IMR-90 (cell line): ENCODE data around the gene BSPRY. TPM values are rescaled to one million over a fixed set of nuclear protein-coding genes. Genes with fewer than 3 reads are reported as not detected.

Source experiments
- ATAC-seq: fragments of 200-7000 bp; cut with Tn5 transposase; 2 replicates; pipeline ENCODE4 v1.9.1; 2020; ENCODE audit warnings: low read depth, mild to moderate bottlenecking, moderate library complexity
- BruUV-seq: library from RNA; stranded (reverse); fragments of 400-500 nt; replicated peaks from 2 replicates; lab custom pipeline; 2021; lab: Mats Ljungman, UMichigan
- CTCF ChIA-PET: fragments of 300-600 bp; formaldehyde crosslinking; extraction: SDS; loops from one replicate; lab custom pipeline; 2021; ENCODE audit warnings: antibody characterized with exemption; lab: Yijun Ruan, JAX
- POLR2A ChIA-PET: fragments of 300-600 bp; sonication (Branson Sonifier 250); formaldehyde crosslinking; loops from one replicate; lab custom pipeline; 2022; ENCODE audit warnings: antibody characterized with exemption; ENCODE audit not compliant: unreplicated experiment; lab: Charles Lee
- DNase-seq: peaks from one replicate; pipeline ENCODE4 v3.0.0; 2013
- H2AFZ ChIP-seq: replicated peaks from 2 replicates; pipeline ENCODE3; 2013; ENCODE audit warnings: low read length, mild to moderate bottlenecking; ENCODE audit not compliant: poor library complexity
- H2AK5ac ChIP-seq: 2 replicates; pipeline ENCODE4 v1.6.1; 2013; ENCODE audit warnings: low read depth, low read length, inconsistent platforms
- H2AK9ac ChIP-seq: replicated peaks from 2 replicates; pipeline ENCODE3; 2013; ENCODE audit warnings: mild to moderate bottlenecking, low read depth, low read length, moderate library complexity; ENCODE audit not compliant: poor library complexity
- H2BK120ac ChIP-seq: 2 replicates; pipeline ENCODE4 v1.6.1; 2013; ENCODE audit warnings: low read depth, low read length, inconsistent platforms
- H2BK15ac ChIP-seq: 3 replicates; pipeline ENCODE4 v1.6.1; 2013; ENCODE audit warnings: low read depth, low read length, inconsistent platforms
- H2BK20ac ChIP-seq: 2 replicates; pipeline ENCODE4 v1.6.1; 2013; ENCODE audit warnings: low read depth, mild to moderate bottlenecking, inconsistent platforms, low read length, moderate library complexity
- H2BK5ac ChIP-seq: 2 replicates; pipeline ENCODE4 v1.6.1; 2013; ENCODE audit warnings: mild to moderate bottlenecking, low read depth, low read length, inconsistent platforms; ENCODE audit not compliant: poor library complexity, severe bottlenecking
- H3K14ac ChIP-seq: replicated peaks from 2 replicates; pipeline ENCODE4 v1.6.1; 2013; ENCODE audit warnings: low read depth, low read length, inconsistent platforms
- H3K18ac ChIP-seq: 2 replicates; pipeline ENCODE4 v1.6.1; 2013; ENCODE audit warnings: low read depth, low read length, control low read depth
- H3K23ac ChIP-seq: 2 replicates; pipeline ENCODE4 v1.6.1; 2013; ENCODE audit warnings: low read depth, low read length, inconsistent platforms
- H3K27ac ChIP-seq: 2 replicates; pipeline ENCODE4 v1.5.1; 2013; ENCODE audit warnings: mild to moderate bottlenecking, control low read depth, low read length; ENCODE audit not compliant: insufficient read depth
- H3K27me3 ChIP-seq: 2 replicates; pipeline ENCODE4 v1.6.1; 2013; ENCODE audit warnings: low read length; ENCODE audit not compliant: control insufficient read depth, insufficient read depth
- H3K36me3 ChIP-seq: 2 replicates; pipeline ENCODE4 v1.6.1; 2013; ENCODE audit warnings: low read length, mixed read lengths; ENCODE audit not compliant: control insufficient read depth, insufficient read depth
- H3K4ac ChIP-seq: 2 replicates; pipeline ENCODE4 v1.6.1; 2013; ENCODE audit warnings: low read depth, low read length, inconsistent platforms
- H3K4me1 ChIP-seq: 2 replicates; pipeline ENCODE4 v1.6.1; 2013; ENCODE audit warnings: low read length, mixed read lengths; ENCODE audit not compliant: control insufficient read depth, insufficient read depth
- H3K4me2 ChIP-seq: 2 replicates; pipeline ENCODE4 v1.6.1; 2013; ENCODE audit warnings: low read depth, mild to moderate bottlenecking, control low read depth, low read length, moderate library complexity
- H3K4me3 ChIP-seq: 2 replicates; pipeline ENCODE4 v1.5.1; 2013; ENCODE audit warnings: low read depth, mild to moderate bottlenecking, control low read depth, low read length, moderate library complexity; ENCODE audit not compliant: insufficient read depth
- H3K56ac ChIP-seq: 2 replicates; pipeline ENCODE4 v1.6.1; 2013; ENCODE audit warnings: low read length, inconsistent platforms; ENCODE audit not compliant: insufficient read depth; ENCODE audit errors: extremely low read depth
- H3K79me1 ChIP-seq, 2 experiments: 2 replicates each; pipeline ENCODE4 v1.6.1; 2013; ENCODE audit warnings: low read length in 2 of 2, inconsistent platforms in 1 of 2, low read depth in 1 of 2
- H3K9ac ChIP-seq: 2 replicates; pipeline ENCODE4 v1.6.1; 2013; ENCODE audit warnings: low read depth, low read length, control low read depth
- H3K9me1 ChIP-seq: 2 replicates; pipeline ENCODE4 v1.6.1; 2013; ENCODE audit warnings: low read length, inconsistent platforms; ENCODE audit not compliant: insufficient read depth
- H3K9me3 ChIP-seq: 2 replicates; pipeline ENCODE4 v1.6.1; 2013; ENCODE audit warnings: low read length; ENCODE audit not compliant: control insufficient read depth, insufficient read depth
- H4K20me1 ChIP-seq: 2 replicates; pipeline ENCODE4 v1.6.1; 2013; ENCODE audit warnings: low read length, inconsistent platforms; ENCODE audit not compliant: insufficient read depth
- H4K5ac ChIP-seq: 2 replicates; pipeline ENCODE4 v1.6.1; 2013; ENCODE audit warnings: mild to moderate bottlenecking, low read depth, low read length, control low read depth
- H4K8ac ChIP-seq, 2 experiments: 2 replicates each; pipeline ENCODE4 v1.6.1; 2013; ENCODE audit warnings: low read depth in 2 of 2, low read length in 2 of 2, control low read depth in 1 of 2, inconsistent platforms in 1 of 2
- H4K91ac ChIP-seq: 2 replicates; pipeline ENCODE4 v1.6.1; 2013; ENCODE audit warnings: low read depth, low read length, inconsistent platforms; ENCODE audit not compliant: insufficient read depth
- BHLHE40 ChIP-seq: fragments of 150-350 bp; IDR thresholded peaks from 2 replicates; pipeline ENCODE4 v1.6.1; 2016; ENCODE audit warnings: mild to moderate bottlenecking, low read depth, low read length
- CEBPB ChIP-seq: IDR thresholded peaks from 2 replicates; pipeline ENCODE4 v1.6.1; 2012; ENCODE audit warnings: low read depth, low read length, improper control_type of control experiment
- CHD1 ChIP-seq: IDR thresholded peaks from 2 replicates; pipeline ENCODE4 v1.6.1; 2012; ENCODE audit warnings: low read depth, low read length, improper control_type of control experiment
- CTCF ChIP-seq: conservative IDR thresholded peaks from 2 replicates; pipeline ENCODE4 v1.5.1; 2012; ENCODE audit warnings: mild to moderate bottlenecking, low read depth, low read length, improper control_type of control experiment
- ELK1 ChIP-seq: fragments of 150-350 bp; IDR thresholded peaks from 2 replicates; pipeline ENCODE4 v1.6.1; 2016; ENCODE audit warnings: low read depth, mild to moderate bottlenecking, low read length, moderate library complexity, borderline replicate concordance
- FOS ChIP-seq: fragments of 150-350 bp; IDR thresholded peaks from 2 replicates; pipeline ENCODE4 v1.6.1; 2016; ENCODE audit warnings: low read depth, low read length
- MAFK ChIP-seq: IDR thresholded peaks from 2 replicates; pipeline ENCODE4 v1.6.1; 2012; ENCODE audit warnings: low read depth, low read length, improper control_type of control experiment
- MAZ ChIP-seq: IDR thresholded peaks from 2 replicates; pipeline ENCODE4 v1.6.1; 2012; ENCODE audit warnings: low read depth, mild to moderate bottlenecking, low read length, improper control_type of control experiment, moderate library complexity, borderline replicate concordance
- MXI1 ChIP-seq: IDR thresholded peaks from 2 replicates; pipeline ENCODE4 v1.6.1; 2012; ENCODE audit warnings: low read depth, mild to moderate bottlenecking, low read length, moderate library complexity, borderline replicate concordance
- NFE2L2 ChIP-seq: fragments of 150-350 bp; IDR thresholded peaks from 2 replicates; pipeline ENCODE4 v1.6.1; 2016; ENCODE audit warnings: low read depth, mild to moderate bottlenecking, low read length
- POLR2A ChIP-seq: IDR thresholded peaks from 2 replicates; pipeline ENCODE4 v1.6.1; 2012; ENCODE audit warnings: mild to moderate bottlenecking, low read depth, low read length
- RAD21 ChIP-seq: IDR thresholded peaks from 2 replicates; pipeline ENCODE4 v1.6.1; 2012; ENCODE audit warnings: low read length, improper control_type of control experiment
- RCOR1 ChIP-seq: IDR thresholded peaks from 2 replicates; pipeline ENCODE4 v1.6.1; 2012; ENCODE audit warnings: mild to moderate bottlenecking, low read length, improper control_type of control experiment; ENCODE audit not compliant: insufficient replicate concordance
- RFX5 ChIP-seq: IDR thresholded peaks from 2 replicates; pipeline ENCODE4 v1.8.0; 2012; ENCODE audit warnings: low read depth, mild to moderate bottlenecking, low read length, moderate library complexity
- SMC3 ChIP-seq: fragments of 150-350 bp; IDR thresholded peaks from 2 replicates; pipeline ENCODE4 v1.6.1; 2016; ENCODE audit warnings: low read depth, mild to moderate bottlenecking, antibody characterized with exemption, low read length, moderate library complexity
- USF2 ChIP-seq: fragments of 150-350 bp; IDR thresholded peaks from 2 replicates; pipeline ENCODE4 v1.6.1; 2017; ENCODE audit warnings: mild to moderate bottlenecking, antibody characterized with exemption, low read length, low read depth
- WGBS, 2 experiments: methylation state at CpG; one replicate each; pipeline versions ENCODE4 v1.1.5 to v1.1.7; 2013; ENCODE audit warnings: missing lambda C conversion rate in 2 of 2; ENCODE audit not compliant: insufficient read length in 1 of 2; ENCODE audit errors: extremely low coverage in 2 of 2; 5-methylcytosine and 5-hydroxymethylcytosine counted together
- dilution Hi-C: fragments of 300-500 bp; cut with HindIII; formaldehyde crosslinking; loops from one replicate; pipeline ENCODE4 v1.14.3; 2018; ENCODE audit warnings: low sequenced_read_pairs; ENCODE audit not compliant: unreplicated experiment
- in situ Hi-C: fragments of 300-500 bp; cut with MboI; formaldehyde crosslinking; loops from 3 replicates; pipeline ENCODE4 v1.14.3; 2019; ENCODE audit warnings: low sequenced_read_pairs, inconsistent platforms, mixed read lengths
- intact Hi-C: fragments of 100-400 bp; cut with micrococcal nuclease; formaldehyde crosslinking; loops from 2 replicates; pipeline ENCODE4 v1.10.0; 2022
- polyA plus RNA-seq, 3 experiments: library from polyadenylated mRNA; depleted of rRNA; stranded (reverse); fragments of >200 nt; gene quantifications; 2 replicates each; pipeline ENCODE4 v1.2.3, GENCODE V29; 2012; ENCODE audit warnings: low replicate concordance in 1 of 3
- total RNA-seq: library from RNA; depleted of rRNA; stranded (reverse); fragments of >200 nt; gene quantifications from 2 replicates; pipeline ENCODE4 v1.2.3, GENCODE V29; 2012

BSPRY gene
- total and polyA plus RNA-seq, 2 of the 4 experiments (the other 2 are of a cell fraction), result not detected

GRCh38 chr9:113368348-113368981 lies 19.1 kb downstream of the BSPRY start:
- POLR2A ChIA-PET, result no interaction called here
- CTCF ChIA-PET, result no interaction called here
- no TSS peak for BruUV-seq

More at GRCh38 chr9:113368348-113368981, 19.1 kb downstream of the BSPRY start:
- Histone ChIP-seq H2AK5ac (no peak overlapping the region), H3K4ac (no peak overlapping the region), H3K27ac (no peak overlapping the region), H3K9ac (no peak overlapping the region), H2AFZ (no peak overlapping the region), H3K36me3 (peaks cover 3% of the 10 kb centered on the region; the same call in 1 of the 2 replicates), H4K5ac (no peak overlapping the region), H3K18ac (no peak overlapping the region), H2BK5ac (no peak overlapping the region), H4K8ac (no peak overlapping the region), H2AK9ac (no peak overlapping the region), H3K9me1 (no peaks in the 10 kb centered on the region), H2BK20ac (no peak overlapping the region), H3K27me3 (peaks cover 11% of the 10 kb centered on the region; the same call in 1 of the 2 replicates), H3K23ac (no peak overlapping the region), H3K4me2 (no peak overlapping the region), H4K20me1 (no peaks in the 10 kb centered on the region), H2BK15ac (no peak overlapping the region), H3K79me1 (no peaks in the 10 kb centered on the region), H3K14ac (no peak overlapping the region), H4K91ac (no peak overlapping the region), H3K4me3 (no peak overlapping the region), H3K56ac (no peak overlapping the region), H3K4me1 (no peaks in the 10 kb centered on the region), H2BK120ac (no peak overlapping the region), H3K9me3 (no peaks in the 10 kb centered on the region)
- intact Hi-C loops (no loop called here), in situ Hi-C loops (no loop called here), dilution Hi-C loops (no loop called here)
- 100% methylated on average over 2 of the region's 5 CpGs; no CpG with 5 or more reads in 1 of the 2 experiments for WGBS, 2 experiments
- TF ChIP-seq MAZ, result no peak
- TF ChIP-seq POLR2A, result no peak
- TF ChIP-seq RAD21, result no peak
- no peak for TF ChIP-seq CHD1
- TF ChIP-seq RFX5, result no peak
- TF ChIP-seq SMC3, result no peak
- no peak for TF ChIP-seq MXI1
- no peak for TF ChIP-seq USF2
- TF ChIP-seq NFE2L2, result no peak
- no peak for TF ChIP-seq CEBPB
- TF ChIP-seq RCOR1, result no peak
- TF ChIP-seq MAFK, result no peak
- TF ChIP-seq CTCF, result no peak
- no peak for TF ChIP-seq ELK1
- TF ChIP-seq FOS, result no peak
- TF ChIP-seq BHLHE40, result no peak
- no peak for DNase-seq
- ATAC-seq, result no peak
